HepG2 (cell line): ENCODE results near the gene PVR. TPM values are rescaled to one million over a fixed set of nuclear protein-coding genes. Genes with fewer than 3 reads are reported as not detected.

Source experiments
- ADNP ChIP-seq: sonication (generic); formaldehyde crosslinking; IDR thresholded peaks from 2 replicates; pipeline ENCODE4 v1.4.0; 2020; ENCODE audit warnings: missing genetic modification reagents
- AGO2 ChIP-seq: fragments of 200-400 bp; formaldehyde crosslinking; optimal IDR thresholded peaks from 2 replicates; pipeline ENCODE3; 2017; ENCODE audit warnings: mild to moderate bottlenecking, low read depth, low read length, moderate library complexity
- BHLHE40 ChIP-seq: IDR thresholded peaks from 2 replicates; pipeline ENCODE4 v1.6.1; 2011; ENCODE audit warnings: low read length, improper control_type of control experiment
- CSRNP2 ChIP-seq: sonication (generic); formaldehyde crosslinking; conservative IDR thresholded peaks from 2 replicates; pipeline ENCODE4 v1.8.0; 2022; ENCODE audit warnings: low read depth, missing genetic modification reagents
- FOXA1 ChIP-seq, 2 experiments: fragments of 450-650 bp in 1 of 2; sonication (generic) in 1 of 2; formaldehyde crosslinking in 1 of 2; IDR thresholded peaks; 2 replicates each; pipeline versions ENCODE4 v1.4.0 to v1.6.1; 2016 to 2020; ENCODE audit warnings: missing genetic modification reagents in 1 of 2
- HNRNPLL ChIP-seq: fragments of 200-400 bp; formaldehyde crosslinking; IDR thresholded peaks from 2 replicates; pipeline ENCODE4 v1.6.1; 2017; ENCODE audit warnings: mild to moderate bottlenecking, low read depth, low read length; ENCODE audit not compliant: poor library complexity, severe bottlenecking
- IKZF1 ChIP-seq: fragments of 450-650 bp; IDR thresholded peaks from 2 replicates; pipeline ENCODE4 v1.7.1; 2016
- KDM4B ChIP-seq: sonication (generic); formaldehyde crosslinking; IDR thresholded peaks from 2 replicates; pipeline ENCODE4 v1.4.0; 2020; ENCODE audit warnings: missing genetic modification reagents
- PBX2 ChIP-seq: IDR thresholded peaks from 2 replicates; pipeline ENCODE4 v1.6.1; 2016; ENCODE audit warnings: control low read depth
- POLR2A ChIP-seq, 2 experiments: IDR thresholded peaks; 2 replicates each; pipeline ENCODE4 v1.6.1; 2011; ENCODE audit warnings: low read depth in 2 of 2, low read length in 2 of 2, mild to moderate bottlenecking in 1 of 2, moderate library complexity in 1 of 2; ENCODE audit not compliant: insufficient read depth in 1 of 2
- POLR2G ChIP-seq: fragments of 200-400 bp; formaldehyde crosslinking; IDR thresholded peaks from 2 replicates; pipeline ENCODE4 v1.6.1; 2018; ENCODE audit warnings: mild to moderate bottlenecking, low read depth, low read length, moderate library complexity
- RARG ChIP-seq: sonication (generic); formaldehyde crosslinking; IDR thresholded peaks from 2 replicates; pipeline ENCODE4 v1.4.0; 2020; ENCODE audit warnings: low read depth, mild to moderate bottlenecking, missing genetic modification reagents
- RBFOX2 ChIP-seq: fragments of 200-400 bp; formaldehyde crosslinking; IDR thresholded peaks from 2 replicates; pipeline ENCODE4 v1.6.1; 2017; ENCODE audit warnings: low read depth, mild to moderate bottlenecking, low read length
- RBM39 ChIP-seq: fragments of 200-400 bp; formaldehyde crosslinking; IDR thresholded peaks from one replicate; pipeline ENCODE4 v1.6.1; 2018; ENCODE audit warnings: antibody characterized with exemption, mild to moderate bottlenecking, low read depth, low read length; ENCODE audit not compliant: poor library complexity, severe bottlenecking
- SIN3A ChIP-seq: IDR thresholded peaks from 2 replicates; pipeline ENCODE4 v1.6.1; 2011; ENCODE audit warnings: low read depth, mild to moderate bottlenecking, control low read depth, low read length, borderline replicate concordance
- SOX13 ChIP-seq, 3 experiments: fragments of 450-650 bp in 1 of 3; sonication (generic) in 1 of 3; formaldehyde crosslinking in 1 of 3; IDR thresholded peaks in 2 of 3; conservative IDR thresholded peaks in 1 of 3; 2 replicates each; pipeline versions ENCODE4 v1.5.0 to v1.6.1; 2016 to 2020; ENCODE audit warnings: antibody characterized with exemption in 1 of 3, mild to moderate bottlenecking in 1 of 3, missing compliant biosample characterization in 1 of 3, missing genetic modification reagents in 1 of 3, moderate library complexity in 1 of 3
- USF2 ChIP-seq, 2 experiments: sonication (generic) in 1 of 2; formaldehyde crosslinking in 1 of 2; IDR thresholded peaks; 2 replicates each; pipeline versions ENCODE4 v1.5.1 to v1.6.1; 2011 to 2020; ENCODE audit warnings: borderline replicate concordance in 1 of 2, low read depth in 1 of 2, low read length in 1 of 2, mild to moderate bottlenecking in 1 of 2, missing genetic modification reagents in 1 of 2, moderate library complexity in 1 of 2
- YEATS2 ChIP-seq: sonication (generic); formaldehyde crosslinking; IDR thresholded peaks from 2 replicates; pipeline ENCODE4 v1.4.0; 2020; ENCODE audit warnings: missing genetic modification reagents, borderline replicate concordance
- ZNF180 ChIP-seq: sonication (generic); formaldehyde crosslinking; IDR thresholded peaks from 2 replicates; pipeline ENCODE4 v1.4.0; 2020; ENCODE audit warnings: low read depth, missing genetic modification reagents, borderline replicate concordance
- ZNF614 ChIP-seq: IDR thresholded peaks from 2 replicates; pipeline ENCODE4 v1.6.1; 2018; ENCODE audit warnings: missing biosample characterization, missing genetic modification reagents, inconsistent platforms, borderline replicate concordance
- ZNF780A ChIP-seq: sonication (generic); formaldehyde crosslinking; IDR thresholded peaks from 2 replicates; pipeline ENCODE4 v1.8.0; 2022; ENCODE audit warnings: mild to moderate bottlenecking, missing genetic modification reagents, moderate library complexity
- polyA plus RNA-seq, 8 experiments: library from polyadenylated mRNA; depleted of rRNA in 3 of 8; stranded (reverse) in 7 of 8; unstranded in 1 of 8; fragments of >200 nt; fragmentation: Illumina TruSeq in 4 of 8; extraction: Trizol in 4 of 8; gene quantifications; 2 replicates each; pipeline versions ENCODE4 v1.2.1 to v1.2.3, GENCODE V29; 2011 to 2016; ENCODE audit warnings: low read depth in 4 of 8, missing spikeins in 1 of 8, mixed read lengths in 1 of 8; ENCODE audit not compliant: insufficient read depth in 1 of 8
- total RNA-seq, 5 experiments: library from RNA; depleted of rRNA; stranded (reverse); fragments of >200 nt; fragmentation: Illumina TruSeq; extraction: Trizol; gene quantifications; 2 replicates each; pipeline ENCODE4 v1.2.3, GENCODE V29; 2016; ENCODE audit warnings: low read depth in 1 of 5
- TF ChIP-seq, protein P1 (sequence below): fragments of 450-650 bp; IDR thresholded peaks from 2 replicates; pipeline ENCODE4 v1.6.1; 2017; ENCODE audit warnings: mild to moderate bottlenecking

PVR gene
- total and polyA plus RNA-seq, 2 of the 13 experiments (the other 11 are each of a cell fraction or from before 2014, with no cell fraction given) = 43.4 to 46.6 TPM

DNA sequence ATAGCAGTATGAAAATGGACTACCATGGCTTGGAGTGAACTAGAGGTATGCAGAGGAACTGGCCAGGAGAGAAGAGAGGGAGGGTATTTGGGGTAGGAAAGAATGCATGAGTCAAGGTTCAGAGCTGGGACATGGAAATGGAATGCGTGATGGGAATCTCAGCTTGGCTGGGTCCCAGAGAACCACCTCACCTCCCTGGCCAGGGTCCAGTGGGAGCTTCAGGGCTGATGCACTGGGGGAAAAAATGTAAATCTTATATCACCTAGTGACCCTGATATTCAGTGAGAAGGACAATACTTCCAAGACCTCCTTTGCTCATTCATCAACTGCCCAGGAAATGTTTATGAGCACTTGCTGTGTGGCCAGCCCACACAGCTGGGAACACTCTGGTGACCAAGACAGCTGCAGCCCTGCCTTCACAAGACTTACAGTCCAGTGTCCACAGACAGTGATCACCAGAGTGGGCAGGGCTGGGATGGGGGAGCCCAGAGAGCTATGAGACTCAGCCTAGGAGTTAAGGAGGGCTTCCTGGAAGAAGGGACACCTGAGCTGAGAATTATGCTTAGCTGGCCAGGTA, 17.6 kb upstream of the PVR start (continued):
- no peak for TF ChIP-seq ZNF780A
- no peak for TF ChIP-seq SIN3A
- no peak for TF ChIP-seq PBX2 (CRISPR knock-in tag)
- TF ChIP-seq RARG (CRISPR knock-in tag) = no peak
- no peak for TF ChIP-seq BHLHE40
- no peak for TF ChIP-seq FOXA1 (IDR thresholded peaks at IDR 0.05)
- 0 out of 2 replicates have a peak, but pooled peaks have one; percentile 0 for TF ChIP-seq FOXA1 (CRISPR knock-in tag; IDR thresholded peaks at IDR 0.05)
- TF ChIP-seq ZNF180 = no peak
- no peak for TF ChIP-seq POLR2A (IDR thresholded peaks at IDR 0.05; ENCODE audit: insufficient read depth in 1 of 2, low read depth in 2 of 2, low read length in 2 of 2)
- TF ChIP-seq ZNF614 (CRISPR knock-in tag) = no peak
- no peak for TF ChIP-seq ADNP (CRISPR knock-in tag)
- TF ChIP-seq, protein P1, sequence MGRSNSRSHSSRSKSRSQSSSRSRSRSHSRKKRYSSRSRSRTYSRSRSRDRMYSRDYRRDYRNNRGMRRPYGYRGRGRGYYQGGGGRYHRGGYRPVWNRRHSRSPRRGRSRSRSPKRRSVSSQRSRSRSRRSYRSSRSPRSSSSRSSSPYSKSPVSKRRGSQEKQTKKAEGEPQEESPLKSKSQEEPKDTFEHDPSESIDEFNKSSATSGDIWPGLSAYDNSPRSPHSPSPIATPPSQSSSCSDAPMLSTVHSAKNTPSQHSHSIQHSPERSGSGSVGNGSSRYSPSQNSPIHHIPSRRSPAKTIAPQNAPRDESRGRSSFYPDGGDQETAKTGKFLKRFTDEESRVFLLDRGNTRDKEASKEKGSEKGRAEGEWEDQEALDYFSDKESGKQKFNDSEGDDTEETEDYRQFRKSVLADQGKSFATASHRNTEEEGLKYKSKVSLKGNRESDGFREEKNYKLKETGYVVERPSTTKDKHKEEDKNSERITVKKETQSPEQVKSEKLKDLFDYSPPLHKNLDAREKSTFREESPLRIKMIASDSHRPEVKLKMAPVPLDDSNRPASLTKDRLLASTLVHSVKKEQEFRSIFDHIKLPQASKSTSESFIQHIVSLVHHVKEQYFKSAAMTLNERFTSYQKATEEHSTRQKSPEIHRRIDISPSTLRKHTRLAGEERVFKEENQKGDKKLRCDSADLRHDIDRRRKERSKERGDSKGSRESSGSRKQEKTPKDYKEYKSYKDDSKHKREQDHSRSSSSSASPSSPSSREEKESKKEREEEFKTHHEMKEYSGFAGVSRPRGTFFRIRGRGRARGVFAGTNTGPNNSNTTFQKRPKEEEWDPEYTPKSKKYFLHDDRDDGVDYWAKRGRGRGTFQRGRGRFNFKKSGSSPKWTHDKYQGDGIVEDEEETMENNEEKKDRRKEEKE = no peak
- TF ChIP-seq CSRNP2 (CRISPR knock-in tag) = no peak
- no peak for TF ChIP-seq IKZF1
- TF ChIP-seq HNRNPLL = no peak
- no peak for TF ChIP-seq POLR2G
- no peak for TF ChIP-seq AGO2
- TF ChIP-seq USF2 (IDR thresholded peaks at IDR 0.05; ENCODE audit: low read depth, low read length) = no peak
- no peak for TF ChIP-seq USF2 (CRISPR knock-in tag; IDR thresholded peaks at IDR 0.05; ENCODE audit: borderline replicate concordance)
- TF ChIP-seq RBFOX2 = no peak
- no peak for TF ChIP-seq RBM39
- TF ChIP-seq SOX13 (IDR thresholded peaks at IDR 0.05) = no peak
- TF ChIP-seq SOX13 (CRISPR knock-in tag; conservative IDR thresholded peaks at IDR 0.05 in 1 of 2, IDR thresholded peaks at IDR 0.05 in 1 of 2) = 0 out of 4 replicates have a peak, but pooled peaks of 1 of the 2 experiments have one; percentile 8
- TF ChIP-seq KDM4B = no peak
- TF ChIP-seq YEATS2 (CRISPR knock-in tag) = no peak
